Esophagus muscularis mucosa (tissue), 4 donors: ENCODE data around the gene EDDM3A.
"Not testable (repeated sequence)": the region's sequence is repeated elsewhere in the genome, so short reads cannot be mapped to it uniquely, and the experiment has no call there.

Experiments
- CTCF ChIP-seq, 3 experiments: fragments of 200-600 bp in 2 of 3; fragments of 450-650 bp in 1 of 3; sonication (generic) in 2 of 3; IDR thresholded peaks; one replicate each; pipeline ENCODE4 v1.5.1; 2017 to 2019; ENCODE audit warnings: antibody characterized with exemption in 3 of 3, mild to moderate bottlenecking in 2 of 3, moderate library complexity in 1 of 3
- EP300 ChIP-seq: sonication (generic); formaldehyde crosslinking; IDR thresholded peaks from one replicate; pipeline ENCODE4 v1.6.1; 2017; ENCODE audit warnings: antibody characterized with exemption
- POLR2A ChIP-seq: fragments of 450-650 bp; IDR thresholded peaks from one replicate; pipeline ENCODE4 v1.6.1; 2017; ENCODE audit warnings: antibody characterized with exemption, moderate library complexity, mild to moderate bottlenecking, low read depth
- POLR2AphosphoS5 ChIP-seq, 2 donors: sonication (generic); formaldehyde crosslinking; IDR thresholded peaks; one replicate each; pipeline ENCODE4 v1.6.1; 2017; ENCODE audit warnings: antibody characterized with exemption in 2 of 2

GRCh38 chr14:20726121-20726520 is 19.6 kb upstream of the EDDM3A start:
- not testable (repeated sequence) for TF ChIP-seq CTCF (IDR thresholded peaks at IDR 0.05); EP300; POLR2AphosphoS5 (IDR thresholded peaks at IDR 0.05); POLR2A
